LHCN-M2 (cell line): ENCODE data around the gene CACNA1G. TPM values are rescaled to one million over a fixed set of nuclear protein-coding genes. Genes with fewer than 3 reads are reported as not detected.

Experiments
- DNase-seq: peaks from one replicate; pipeline ENCODE4 v3.0.0-alpha.2; 2012; ENCODE audit warnings: low read depth
- total RNA-seq: library from RNA; depleted of rRNA; stranded (reverse); fragments of >200 nt; gene quantifications from 2 replicates; pipeline ENCODE4 v1.2.3, GENCODE V29; 2014

Gene CACNA1G
- total RNA-seq, 1 experiment from 2014 or later = under 0.01 TPM

DNA sequence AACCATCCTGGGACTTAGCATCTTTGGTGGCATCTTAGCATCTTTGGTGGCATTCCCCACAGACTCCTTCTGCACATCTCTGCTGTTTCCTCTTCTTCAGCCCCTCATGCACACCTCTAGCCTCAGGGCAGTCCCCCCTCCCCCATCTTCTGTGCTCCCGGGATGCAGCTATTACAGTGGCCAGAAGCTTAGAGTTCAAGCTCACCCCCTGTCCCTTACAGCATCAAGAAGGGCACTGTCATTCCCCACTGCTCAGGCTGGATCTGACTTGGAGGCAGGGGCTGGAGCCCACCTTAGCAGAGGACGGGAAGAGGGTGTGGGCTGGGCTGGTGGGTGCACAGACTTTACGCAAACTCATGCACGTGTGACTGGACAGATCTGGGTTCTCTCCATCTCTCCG, 27.3 kb upstream of the CACNA1G start:
- DNase-seq = no peak

DNA sequence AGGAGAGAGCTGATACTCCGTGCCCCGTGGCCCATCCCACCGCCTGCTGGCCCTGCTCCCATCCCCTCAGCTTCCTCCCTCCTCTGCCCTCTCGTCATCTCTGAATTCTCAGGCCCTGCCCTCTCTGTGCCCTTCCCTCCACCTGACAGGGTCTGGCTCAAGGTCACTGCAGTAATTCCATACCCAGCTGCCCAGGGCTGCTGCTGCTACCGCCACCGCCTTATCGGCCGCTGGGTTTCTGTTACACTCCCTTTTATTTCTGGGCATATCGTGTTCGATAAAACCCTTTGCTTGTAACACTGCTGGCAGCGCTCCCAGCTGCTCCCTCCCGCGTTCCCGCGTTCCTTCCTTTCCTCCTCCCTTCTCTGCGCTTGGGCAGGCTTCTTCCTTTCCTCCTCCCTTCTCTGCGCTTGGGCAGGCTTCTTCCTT, 26.8 kb upstream of the CACNA1G start:
- no peak for DNase-seq

DNA sequence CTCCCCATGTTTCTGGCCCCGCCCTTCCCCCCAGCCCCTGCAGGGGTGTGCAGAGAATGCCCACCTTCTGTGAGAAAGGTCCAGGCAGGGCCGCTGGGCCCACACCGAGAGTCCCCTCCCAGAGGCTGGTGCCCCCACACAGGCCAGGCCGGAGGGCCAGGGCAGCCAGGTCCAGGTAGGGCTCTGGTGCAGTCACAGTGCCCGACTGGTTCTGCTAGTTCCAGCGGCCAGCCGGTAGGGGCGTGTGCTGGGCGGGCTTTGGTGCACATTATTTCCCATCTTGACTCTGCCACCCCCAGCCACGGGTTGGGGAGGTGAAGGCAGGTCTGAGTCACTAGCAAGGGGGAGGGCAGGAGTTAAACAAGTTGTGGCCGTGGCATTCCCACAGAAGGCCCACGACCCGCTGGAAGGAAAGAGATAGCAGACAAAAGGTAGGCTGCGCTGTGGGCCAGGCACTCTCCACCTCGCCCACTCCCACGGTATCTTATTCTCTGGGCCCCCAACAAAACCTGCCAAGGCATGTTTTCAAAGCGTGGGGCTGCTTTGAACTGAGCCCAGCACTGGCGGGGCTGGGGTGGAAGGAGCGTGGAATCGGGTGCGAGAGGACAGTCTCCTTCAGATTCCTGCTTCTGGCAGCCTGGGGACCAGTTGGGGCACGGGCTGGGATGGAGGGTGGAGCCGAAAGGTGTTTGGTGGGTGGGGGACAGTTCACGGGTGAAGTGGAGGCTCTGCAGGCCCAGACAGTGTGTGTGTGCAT, 26.1 kb upstream of the CACNA1G start:
- no peak for DNase-seq

DNA sequence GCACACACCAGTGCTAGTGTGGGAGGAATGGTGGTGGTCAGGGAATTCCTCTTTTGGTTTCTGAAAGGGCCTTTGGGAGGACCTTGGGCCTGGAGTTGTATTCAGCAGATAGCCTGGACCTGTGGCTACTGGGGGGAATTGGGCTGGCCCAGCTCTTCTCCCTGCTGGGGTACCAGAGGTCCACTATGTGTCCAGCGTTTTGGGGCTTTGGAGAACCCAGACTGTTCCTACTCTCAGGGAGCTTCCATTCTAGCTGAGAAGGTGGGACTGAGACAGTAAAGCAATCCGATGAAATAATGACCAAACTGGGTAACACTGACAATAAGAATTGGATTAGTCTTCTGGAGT, 25.6 kb upstream of the CACNA1G start:
- DNase-seq = no peak

DNA sequence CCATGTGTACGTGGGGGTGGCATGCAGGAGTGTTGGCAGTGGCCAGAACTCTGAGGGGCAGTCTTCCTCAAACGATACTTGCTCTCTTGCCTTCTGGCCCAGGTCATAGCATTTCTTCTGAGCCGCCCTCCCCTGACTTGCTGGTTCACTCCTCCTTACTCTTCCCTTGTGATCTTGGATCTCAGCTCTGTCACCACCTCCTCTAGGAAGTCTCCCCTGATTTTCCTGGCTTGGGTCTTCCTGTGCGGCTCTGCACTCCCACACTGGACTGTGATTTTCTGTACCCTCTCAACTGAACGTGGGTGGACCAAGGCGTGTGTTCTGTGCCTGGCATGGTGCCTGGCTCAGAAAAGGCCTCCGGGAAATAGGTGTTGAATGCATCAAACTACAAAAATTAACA, 25.1 kb upstream of the CACNA1G start:
- no peak for DNase-seq

DNA sequence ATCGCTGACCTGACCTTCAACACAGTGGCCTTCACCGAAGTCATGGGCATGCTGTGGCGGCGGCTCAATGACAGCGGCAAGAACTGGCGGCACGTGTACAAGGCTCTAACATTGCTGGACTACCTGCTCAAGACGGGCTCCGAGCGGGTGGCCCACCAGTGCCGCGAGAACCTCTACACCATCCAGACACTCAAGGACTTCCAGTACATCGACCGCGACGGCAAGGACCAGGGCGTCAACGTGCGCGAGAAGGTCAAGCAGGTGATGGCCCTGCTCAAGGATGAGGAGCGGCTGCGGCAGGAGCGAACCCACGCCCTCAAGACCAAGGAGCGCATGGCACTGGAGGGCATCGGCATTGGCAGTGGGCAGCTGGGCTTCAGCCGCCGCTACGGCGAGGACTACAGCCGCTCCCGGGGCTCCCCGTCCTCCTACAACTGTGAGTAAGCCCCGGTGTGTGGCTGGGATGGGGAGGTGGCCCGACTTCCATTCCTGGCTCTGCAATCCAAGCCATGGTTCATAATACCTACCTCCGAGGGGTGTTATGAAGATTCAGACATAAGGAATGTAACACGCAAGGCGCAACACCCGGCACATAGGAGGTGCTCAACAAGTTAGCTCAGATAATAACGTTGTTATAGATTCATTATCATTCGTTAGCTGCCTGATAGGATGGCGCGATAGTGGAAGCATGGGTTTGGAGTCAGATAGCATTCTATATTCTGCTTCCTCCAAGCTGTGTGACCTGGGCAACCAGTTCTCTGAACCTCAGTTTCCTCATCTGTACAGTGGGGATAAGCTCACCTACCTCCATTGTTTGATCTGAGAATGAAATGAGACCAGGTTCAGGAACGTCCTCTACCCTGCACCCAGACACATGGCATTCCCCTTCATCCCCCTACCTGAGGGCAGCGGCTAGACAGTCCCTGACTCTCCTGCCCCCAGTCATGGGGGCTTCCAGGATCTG, 23.6 kb upstream of the CACNA1G start:
- DNase-seq = no peak

DNA sequence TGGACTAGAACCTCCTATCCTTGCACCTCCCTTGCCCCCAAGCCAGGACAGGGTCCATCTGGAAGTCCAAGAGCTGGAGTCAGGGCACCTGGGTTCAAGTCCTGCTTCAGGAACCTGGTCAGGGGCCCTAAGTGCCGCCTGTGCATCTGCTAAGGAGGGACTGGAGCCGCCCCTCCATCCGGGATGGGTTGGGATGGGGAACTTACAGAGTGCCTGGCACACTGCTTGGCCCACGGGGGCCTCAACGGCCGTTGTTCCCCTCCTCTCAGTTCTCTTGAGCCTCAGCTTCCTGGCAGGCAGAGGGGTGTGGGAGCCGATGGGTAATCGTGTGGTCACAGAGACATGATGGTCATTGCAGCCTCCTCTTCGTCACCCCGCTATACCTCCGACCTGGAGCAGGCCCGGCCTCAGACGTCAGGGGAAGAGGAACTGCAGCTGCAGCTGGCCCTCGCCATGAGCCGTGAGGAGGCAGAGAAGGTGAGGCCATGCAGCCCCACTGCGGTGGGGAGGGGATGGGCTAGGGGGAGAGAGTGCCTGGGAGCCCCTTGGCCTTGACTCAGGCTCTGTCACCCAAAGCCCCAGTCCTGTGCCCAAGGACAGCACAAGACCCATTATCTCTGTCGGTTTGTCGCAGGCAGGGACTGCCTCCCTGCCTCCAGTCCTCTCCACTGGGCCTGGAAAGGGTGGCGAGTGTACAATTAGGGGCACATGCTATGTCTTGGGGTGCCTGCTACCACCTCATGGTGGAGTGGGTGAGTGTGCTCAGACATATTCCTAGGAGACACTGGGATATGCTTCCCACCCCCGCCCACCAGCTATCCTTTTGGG, 22.6 kb upstream of the CACNA1G start:
- DNase-seq = no peak

DNA sequence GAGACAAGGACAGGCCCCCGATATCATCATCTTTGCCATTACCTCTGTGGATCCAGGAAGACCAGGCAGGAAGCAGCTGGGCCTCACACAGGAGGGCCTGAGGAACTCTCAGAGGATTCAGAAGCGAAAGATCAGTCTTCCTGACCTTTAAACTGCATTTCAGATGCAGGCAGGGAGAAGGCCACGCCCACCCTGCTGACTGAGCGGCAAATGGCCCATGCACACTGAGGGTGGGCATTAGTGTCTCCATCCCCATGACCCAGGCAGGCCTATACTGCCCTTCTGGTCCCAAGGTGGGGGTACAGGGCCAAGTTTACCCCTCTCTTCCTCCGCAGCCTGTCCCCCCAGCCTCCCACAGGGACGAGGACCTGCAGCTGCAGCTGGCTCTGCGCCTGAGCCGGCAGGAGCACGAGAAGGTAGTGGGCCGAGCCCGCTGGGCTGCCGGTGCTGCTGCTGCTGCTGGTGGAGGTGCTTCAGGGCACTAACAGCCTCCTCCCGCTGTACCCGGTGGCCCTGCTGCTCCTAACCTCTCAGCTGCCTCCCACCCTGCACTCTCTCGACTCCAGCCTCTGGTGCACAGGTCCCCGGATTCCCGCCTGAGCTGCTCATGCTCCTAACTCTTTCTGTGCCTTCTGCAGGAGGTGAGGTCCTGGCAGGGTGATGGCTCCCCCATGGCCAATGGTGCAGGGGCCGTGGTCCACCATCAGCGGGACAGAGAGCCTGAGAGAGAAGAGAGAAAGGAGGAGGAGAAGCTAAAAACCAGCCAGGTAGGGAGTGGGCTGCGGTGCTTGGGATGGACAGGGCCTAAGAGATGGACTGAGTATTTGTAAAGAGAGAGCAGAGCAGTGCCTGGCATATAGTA, 21.7 kb upstream of the CACNA1G start:
- no peak for DNase-seq

DNA sequence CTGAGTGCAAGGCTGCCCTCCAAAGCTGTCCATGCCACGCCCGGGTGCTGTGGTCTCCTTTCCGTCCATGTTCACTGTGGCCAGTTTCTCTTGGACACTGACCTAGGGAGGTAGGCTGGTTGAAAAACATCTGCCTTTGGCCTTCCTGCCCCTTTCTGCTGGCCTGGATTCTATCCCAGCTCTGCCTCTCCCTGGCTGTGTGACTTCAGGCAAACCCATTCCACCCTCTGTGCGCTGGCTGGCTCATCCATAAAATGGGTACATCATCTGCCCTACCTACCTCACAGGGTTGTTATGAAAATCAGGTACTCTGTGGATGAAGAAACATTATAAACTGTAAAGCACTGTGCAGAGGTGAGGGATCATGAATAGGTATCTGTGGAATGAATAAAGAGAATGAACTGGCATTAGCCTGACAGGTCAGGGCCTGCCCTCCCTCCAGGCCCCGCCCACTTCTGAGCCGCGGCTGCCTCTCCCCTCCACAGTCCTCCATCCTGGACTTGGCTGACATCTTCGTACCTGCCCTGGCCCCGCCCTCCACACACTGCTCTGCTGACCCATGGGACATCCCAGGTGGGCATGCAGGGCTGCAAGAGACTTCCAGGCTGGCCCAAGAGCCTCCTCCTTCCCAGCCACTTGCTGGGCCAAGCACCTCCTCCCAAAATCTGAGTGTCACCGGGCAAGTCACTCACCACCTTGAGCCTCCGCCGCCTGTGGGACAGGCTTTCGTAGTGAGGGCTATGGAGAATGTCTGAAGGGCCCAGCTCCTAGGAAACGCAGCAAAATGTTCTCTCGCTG, 20.6 kb upstream of the CACNA1G start:
- DNase-seq = no peak

DNA sequence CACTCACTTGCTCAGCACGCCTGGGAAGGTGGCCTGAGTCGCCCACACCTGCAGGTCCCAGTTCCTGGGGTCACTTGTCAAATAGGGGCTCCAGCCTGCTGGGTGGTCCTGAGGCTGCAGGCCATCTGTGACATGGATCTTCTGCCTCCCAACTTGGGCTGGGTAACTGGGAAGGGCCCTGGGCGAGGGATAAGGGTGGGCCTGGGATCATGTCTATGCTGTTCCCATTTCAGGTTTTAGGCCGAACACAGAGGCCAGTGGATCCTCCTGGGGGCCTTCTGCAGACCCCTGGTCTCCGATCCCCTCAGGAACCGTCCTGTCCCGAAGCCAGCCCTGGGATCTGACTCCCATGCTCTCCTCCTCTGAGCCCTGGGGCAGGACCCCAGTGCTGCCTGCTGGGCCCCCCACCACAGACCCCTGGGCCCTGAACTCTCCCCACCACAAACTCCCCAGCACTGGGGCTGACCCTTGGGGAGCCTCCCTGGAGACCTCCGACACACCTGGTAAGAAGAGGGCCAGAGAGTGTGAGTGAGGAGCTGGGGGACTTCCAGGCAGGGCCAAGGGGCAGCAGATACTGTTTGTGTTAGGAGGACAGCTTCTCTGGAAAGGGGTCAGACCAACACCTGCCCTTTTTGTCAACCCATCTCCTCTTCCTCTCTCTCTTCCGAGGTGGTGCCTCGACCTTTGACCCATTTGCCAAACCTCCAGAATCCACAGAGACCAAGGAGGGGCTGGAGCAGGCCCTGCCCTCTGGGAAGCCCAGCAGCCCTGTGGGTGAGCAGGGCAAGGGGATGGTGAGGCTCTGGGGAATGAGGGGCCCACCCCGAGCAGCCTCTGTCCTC, 19.7 kb upstream of the CACNA1G start:
- DNase-seq = no peak

DNA sequence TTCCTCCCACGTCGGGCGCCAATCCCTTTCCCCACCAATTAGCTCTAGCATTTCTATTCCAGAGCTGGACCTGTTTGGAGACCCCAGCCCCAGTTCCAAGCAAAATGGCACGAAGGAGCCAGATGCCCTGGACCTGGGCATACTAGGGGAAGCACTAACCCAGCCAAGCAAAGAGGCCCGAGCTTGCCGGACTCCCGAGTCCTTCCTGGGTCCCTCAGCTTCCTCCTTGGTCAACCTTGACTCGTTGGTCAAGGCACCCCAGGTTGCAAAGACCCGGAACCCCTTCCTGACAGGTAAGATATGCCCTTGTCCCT, 19.2 kb upstream of the CACNA1G start:
- DNase-seq = no peak

DNA sequence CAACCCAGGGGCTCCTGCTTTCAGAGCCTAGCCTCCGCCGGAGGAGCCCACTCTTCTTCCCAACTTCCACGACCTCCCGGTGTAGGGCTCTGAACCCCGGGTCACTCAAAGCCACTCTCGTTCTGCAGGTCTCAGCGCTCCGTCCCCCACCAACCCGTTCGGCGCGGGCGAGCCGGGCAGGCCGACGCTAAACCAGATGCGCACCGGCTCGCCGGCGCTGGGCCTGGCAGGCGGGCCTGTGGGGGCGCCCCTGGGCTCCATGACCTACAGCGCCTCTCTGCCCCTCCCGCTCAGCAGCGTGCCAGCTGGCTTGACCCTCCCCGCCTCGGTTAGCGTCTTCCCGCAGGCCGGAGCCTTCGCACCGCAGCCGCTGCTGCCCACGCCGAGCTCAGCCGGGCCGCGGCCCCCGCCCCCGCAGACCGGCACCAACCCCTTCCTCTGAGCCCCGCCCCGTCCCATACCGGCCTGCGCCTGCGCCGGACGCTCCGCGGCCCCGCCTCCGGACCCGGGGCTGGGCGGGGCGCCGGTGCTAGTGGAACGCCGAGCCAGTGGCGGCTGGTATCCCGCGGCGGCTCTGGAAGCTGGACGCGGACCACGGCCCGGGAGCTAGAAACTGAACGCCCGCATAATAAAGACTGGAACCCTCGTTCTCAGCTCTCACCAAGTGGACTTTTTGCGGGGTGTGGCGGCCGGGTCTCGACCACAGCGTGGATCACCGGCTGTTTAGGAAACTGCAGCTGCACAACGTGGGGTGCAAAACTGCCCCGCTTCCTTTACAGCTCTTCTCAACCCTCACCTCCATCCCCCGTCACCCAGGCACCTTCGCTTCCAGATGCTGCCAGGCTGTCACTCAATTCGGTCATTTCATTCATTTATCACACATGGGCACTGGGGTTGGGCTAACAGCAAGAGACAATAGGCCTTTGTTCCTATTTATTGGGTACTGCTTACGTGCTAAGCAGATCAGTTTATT, 18.5 kb upstream of the CACNA1G start:
- peak; percentile 69 for DNase-seq

DNA sequence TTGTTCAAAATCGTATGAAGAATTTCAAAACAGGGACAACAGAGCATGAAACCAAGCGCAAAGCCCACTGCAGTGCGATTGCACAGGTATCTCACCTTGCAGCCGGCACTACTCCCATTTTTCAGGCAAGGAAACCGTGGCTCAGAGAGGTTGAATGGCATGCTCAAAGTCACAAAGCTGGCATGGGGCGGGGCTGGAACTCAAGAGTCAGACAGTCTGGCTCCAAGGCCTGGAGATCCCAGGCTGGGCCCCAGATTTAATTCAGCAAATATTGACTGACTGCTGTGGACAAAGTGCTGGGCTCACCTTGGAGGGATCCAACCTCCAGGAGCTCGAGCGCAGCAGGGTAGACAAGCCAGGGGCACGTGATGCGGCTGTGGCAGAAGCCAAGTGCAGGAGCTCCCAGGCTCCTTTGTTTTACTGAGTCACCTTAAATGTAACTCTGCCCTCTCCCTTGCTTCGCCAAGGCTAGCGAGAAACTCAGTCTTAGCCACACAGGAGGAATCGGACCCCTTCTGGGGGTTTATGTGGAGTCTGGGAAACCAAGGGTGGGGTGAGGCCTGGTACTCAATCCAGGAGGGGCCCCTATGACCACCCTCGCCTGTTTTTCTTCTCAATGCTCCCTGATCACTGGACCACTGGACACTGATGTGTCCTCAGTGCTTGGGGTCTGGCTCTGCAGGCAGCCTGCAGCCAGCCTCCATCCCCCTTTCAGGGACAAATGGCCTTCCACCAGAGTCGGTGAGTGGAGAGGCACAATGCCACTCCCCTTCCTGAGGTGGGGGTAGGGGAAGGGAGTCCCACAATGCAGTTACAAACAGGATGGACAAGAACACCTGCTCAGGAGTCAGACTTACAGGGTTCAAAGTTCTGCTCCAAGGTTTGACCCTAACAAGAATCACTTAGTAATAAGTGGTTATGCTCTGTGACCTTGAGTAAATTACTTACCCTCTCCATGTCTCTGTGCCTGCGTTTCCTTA, 17.4 kb upstream of the CACNA1G start:
- DNase-seq = no peak

DNA sequence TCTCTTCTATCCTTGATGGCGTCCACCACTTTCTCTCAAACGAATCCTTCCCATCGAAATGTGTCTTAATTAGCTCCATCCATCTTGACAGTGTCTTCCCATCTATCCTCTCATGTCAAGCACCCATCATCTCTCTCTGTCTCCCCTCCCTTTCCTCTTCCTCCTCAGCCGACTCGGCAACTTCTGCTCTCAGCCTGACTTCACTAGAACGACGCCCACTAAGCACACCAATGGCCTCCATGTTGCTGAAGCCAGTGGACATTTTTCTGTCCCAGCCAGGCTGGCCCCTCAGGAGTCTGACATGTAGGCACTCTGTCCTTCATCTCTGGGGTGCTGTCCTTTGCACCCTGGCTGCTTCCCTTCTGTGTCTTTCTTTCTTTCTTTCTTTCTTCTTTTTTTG, 16.0 kb upstream of the CACNA1G start:
- no peak for DNase-seq

DNA sequence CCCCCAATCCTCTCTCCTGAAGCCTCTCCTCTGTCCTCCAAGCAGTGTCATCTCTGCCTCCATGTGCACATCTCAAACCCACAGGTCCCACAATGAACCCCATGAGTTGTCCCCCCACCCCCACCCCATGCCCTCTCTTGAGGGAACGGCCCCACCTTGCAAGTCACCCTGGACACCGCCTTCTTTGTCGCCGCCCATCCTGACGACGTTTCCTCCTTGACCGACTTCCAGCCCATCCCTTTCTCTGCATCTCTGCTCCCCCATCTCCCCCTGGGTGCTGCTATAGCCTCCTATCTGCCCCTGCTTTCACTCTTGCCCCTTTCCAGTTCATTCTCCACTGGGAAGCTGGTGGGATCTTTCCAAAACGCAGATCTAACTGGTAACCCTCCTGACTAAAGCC, 15.2 kb upstream of the CACNA1G start:
- no peak for DNase-seq

DNA sequence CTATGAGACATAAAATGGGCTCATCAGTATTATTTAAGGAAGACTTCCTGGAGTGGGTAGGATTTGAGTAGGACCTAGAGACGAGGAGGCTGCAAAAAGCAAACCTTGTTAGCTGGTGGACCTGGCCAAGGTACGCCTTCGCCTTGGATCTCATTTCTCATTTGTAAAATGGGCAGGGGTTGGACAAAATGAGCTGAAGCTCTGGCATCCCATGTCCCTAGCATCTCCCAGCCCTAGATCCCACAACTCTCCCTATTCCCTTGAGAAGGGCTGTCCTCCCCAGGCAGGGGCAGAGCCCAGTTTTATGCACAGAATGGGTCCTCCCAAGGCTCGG, 13.8 kb upstream of the CACNA1G start:
- DNase-seq = no peak
